ENCODE results near the gene TBC1D3B.
"Not testable (repeated sequence)": the region's sequence is repeated elsewhere in the genome, so short reads cannot be mapped to it uniquely, and the experiment has no call there.

The TBC1D3B gene

GRCh38 chr17:36183001-36183971 lies 6.8 kb upstream of the TBC1D3B start:
- Mint-ChIP-seq H3K9me3 (no peaks in the 10 kb centered on the region), H3K4me3 (peak overlapping the region; percentile 84 to 88 (median 88)), H3K27ac (no peak overlapping the region), H3K36me3 (ENCODE audit: low read depth) (no peaks in the 10 kb centered on the region), H3K27me3 (ENCODE audit: low read depth) (peaks cover 77% of the 10 kb centered on the region), H3K4me1 (no peaks in the 10 kb centered on the region)
- peak in 1 of 3 experiments; percentile 23 for TF ChIP-seq CTCF (IDR thresholded peaks at IDR 0.05; ENCODE audit: unreplicated experiment in 3 of 3)

GRCh38 chr17:36182176-36183000 lies 6.0 kb upstream of the TBC1D3B start:
- Mint-ChIP-seq H3K27me3 (ENCODE audit: low read depth) (peaks cover 68% of the 10 kb centered on the region), H3K4me3 (peak overlapping the region; percentile 84 to 88 (median 88)), H3K9me3 (no peaks in the 10 kb centered on the region), H3K4me1 (no peaks in the 10 kb centered on the region), H3K27ac (no peak overlapping the region), H3K36me3 (ENCODE audit: low read depth) (no peaks in the 10 kb centered on the region)
- no peak for TF ChIP-seq CTCF (IDR thresholded peaks at IDR 0.05; ENCODE audit: unreplicated experiment in 3 of 3)

- H3K9me3 Mint-ChIP-seq; H3K4me1 Mint-ChIP-seq; H3K36me3 Mint-ChIP-seq (ENCODE audit: low read depth); H3K27ac Mint-ChIP-seq: not testable (repeated sequence)
- H3K4me3 Mint-ChIP-seq, result peak overlapping the region; percentile 84 to 88 (median 88)
- peaks cover 60% of the 10 kb centered on the region for H3K27me3 Mint-ChIP-seq (ENCODE audit: low read depth)
These were observed 5.2 kb upstream of the TBC1D3B start for GRCh38 chr17:36181446-36182175.

- not testable (repeated sequence) for H3K4me3 Mint-ChIP-seq; H3K36me3 Mint-ChIP-seq (ENCODE audit: low read depth); H3K9me3 Mint-ChIP-seq; H3K4me1 Mint-ChIP-seq; H3K27me3 Mint-ChIP-seq (ENCODE audit: low read depth); H3K27ac Mint-ChIP-seq
These were observed 7.6 kb downstream of the TBC1D3B start for GRCh38 chr17:36168836-36169235.

GRCh38 chr17:36153895-36154610 lies 22.4 kb downstream of the TBC1D3B start:
- H3K4me3 Mint-ChIP-seq, result no peak overlapping the region
- TF ChIP-seq CTCF (IDR thresholded peaks at IDR 0.05; ENCODE audit: unreplicated experiment in 3 of 3), result no peak
- H3K36me3 Mint-ChIP-seq (ENCODE audit: low read depth), result no peaks in the 10 kb centered on the region
- peaks cover 18% of the 10 kb centered on the region for H3K27me3 Mint-ChIP-seq (ENCODE audit: low read depth)
- H3K9me3 Mint-ChIP-seq, result no peaks in the 10 kb centered on the region
- H3K27ac Mint-ChIP-seq, result no peak overlapping the region
- H3K4me1 Mint-ChIP-seq, result no peaks in the 10 kb centered on the region

GRCh38 chr17:36152639-36153120 lies 23.8 kb downstream of the TBC1D3B start:
- Mint-ChIP-seq H3K27me3 (ENCODE audit: low read depth) (peaks cover 25% of the 10 kb centered on the region), H3K27ac (no peak overlapping the region), H3K4me1 (no peaks in the 10 kb centered on the region), H3K9me3 (no peaks in the 10 kb centered on the region), H3K36me3 (ENCODE audit: low read depth) (no peaks in the 10 kb centered on the region), H3K4me3 (no peak overlapping the region)
- TF ChIP-seq CTCF (IDR thresholded peaks at IDR 0.05; ENCODE audit: unreplicated experiment in 3 of 3), result no peak
